Measurements from ENCODE around the gene PXDN.

Gene PXDN

DNA sequence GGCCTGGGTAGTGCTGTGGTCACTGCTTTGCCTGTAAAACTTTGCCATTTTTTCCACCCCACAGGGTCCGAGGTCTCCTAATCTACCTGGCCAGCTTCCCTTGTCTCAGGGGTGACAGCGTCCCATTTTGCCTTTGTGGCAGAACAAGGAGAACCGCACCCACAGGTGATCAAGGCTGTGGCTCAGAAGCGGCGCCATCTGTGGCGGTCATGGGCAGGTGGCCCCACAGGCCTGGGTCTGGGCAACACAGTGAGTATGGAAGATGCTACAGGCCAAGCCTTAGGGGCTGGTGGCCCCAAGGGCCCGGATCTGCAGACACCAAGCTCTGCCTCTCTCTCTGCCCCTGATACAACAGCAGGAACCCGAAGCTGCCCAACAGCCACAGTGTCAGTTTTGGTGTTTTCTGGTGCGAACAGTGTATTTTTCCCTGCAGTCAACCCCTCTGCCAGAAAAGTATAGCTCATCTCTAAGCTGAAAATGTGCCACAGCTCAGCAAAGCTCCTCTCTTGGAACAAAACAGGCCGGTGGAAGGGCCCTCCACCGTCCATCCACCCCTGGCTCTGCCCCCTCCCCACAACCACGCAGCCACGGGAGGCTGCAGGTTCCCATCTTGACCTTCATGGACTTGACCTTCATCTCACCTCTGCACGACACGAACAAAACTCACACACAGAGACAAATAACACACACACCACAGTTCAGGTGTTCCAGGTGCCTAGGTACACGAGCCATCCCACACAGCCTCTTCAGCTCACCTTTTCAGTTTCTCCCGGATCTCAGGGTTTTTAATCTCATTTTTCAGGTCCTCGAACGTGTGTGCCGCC is 96.7 kb downstream of the PXDN start:
- no peak for DNase-seq

- DNase-seq, result no peak
Observed at GRCh38 chr2:1645761-1646476, 98.4 kb downstream of the PXDN start.

DNA sequence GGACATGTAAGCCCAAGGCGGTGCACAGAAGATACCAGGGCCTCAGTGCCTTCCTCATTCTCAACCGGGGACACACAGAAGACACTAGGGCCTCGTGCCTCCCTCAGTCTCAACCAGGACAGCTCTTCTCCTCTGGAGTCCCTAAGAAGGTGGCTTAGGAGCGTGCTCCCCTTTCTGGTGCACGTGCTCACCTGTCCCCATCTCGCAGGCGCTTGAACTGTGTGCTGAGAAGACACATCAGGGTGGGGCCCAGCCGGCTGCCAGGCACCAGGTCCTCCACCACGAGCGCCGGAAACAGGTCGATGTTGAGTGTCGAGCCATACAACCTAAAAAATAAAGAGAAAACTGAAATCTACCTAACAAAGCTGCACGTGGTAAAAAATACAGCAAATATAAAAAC is 99.9 kb downstream of the PXDN start:
- DNase-seq, result no peak

DNA sequence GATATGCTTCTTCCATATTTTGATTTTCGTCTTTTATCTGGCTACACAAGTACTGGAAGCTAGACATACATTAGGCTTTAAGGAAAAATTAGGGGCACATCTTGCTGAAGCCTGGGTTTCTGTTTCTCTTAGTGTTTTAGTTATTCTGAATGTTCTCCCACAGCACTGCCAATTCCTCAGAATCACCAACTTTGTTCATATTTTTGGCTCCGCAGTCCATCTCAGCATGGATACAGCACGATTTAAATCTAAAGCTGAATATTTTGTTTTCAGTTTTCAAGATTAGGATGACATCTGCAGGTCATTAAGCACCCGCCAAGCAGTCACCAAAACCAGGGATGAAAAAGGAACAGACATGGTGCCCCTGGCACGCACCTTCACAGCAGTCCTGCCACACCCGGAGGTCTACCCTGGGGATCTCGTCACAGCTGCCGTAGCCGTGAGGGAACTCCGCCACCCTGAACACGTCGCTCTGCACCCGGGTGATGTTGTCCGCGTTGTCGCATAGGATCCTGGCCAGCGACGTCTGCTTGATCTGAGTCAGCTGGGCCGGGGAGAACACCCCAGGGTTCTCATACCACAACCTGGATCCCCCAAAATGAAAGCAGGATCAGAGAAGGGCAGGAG is 101.2 kb downstream of the PXDN start:
- no peak for DNase-seq

- DNase-seq, result peak; percentile 74
Observed at GRCh38 chr2:1642066-1642861, 102.1 kb downstream of the PXDN start.

DNA sequence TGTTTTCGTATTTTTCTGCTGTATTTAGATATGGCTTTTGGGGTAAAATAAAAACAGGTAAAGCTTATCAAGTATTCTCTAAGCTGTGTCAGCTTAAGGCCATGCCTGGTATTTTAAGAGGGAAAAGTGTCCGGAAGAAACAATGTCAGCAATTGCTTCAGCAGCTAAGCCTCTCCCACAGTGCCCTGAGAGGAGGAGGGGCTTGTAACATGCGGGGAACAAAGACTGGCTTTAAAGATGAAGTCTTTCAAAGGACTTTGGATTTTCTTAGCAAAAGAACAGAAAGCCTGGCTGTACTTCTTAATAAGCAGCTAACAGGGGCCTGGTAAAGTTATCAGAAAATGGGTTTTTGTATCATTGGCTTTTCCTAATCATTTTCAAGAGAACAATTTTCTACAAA is 102.8 kb downstream of the PXDN start:
- no peak for DNase-seq

DNA sequence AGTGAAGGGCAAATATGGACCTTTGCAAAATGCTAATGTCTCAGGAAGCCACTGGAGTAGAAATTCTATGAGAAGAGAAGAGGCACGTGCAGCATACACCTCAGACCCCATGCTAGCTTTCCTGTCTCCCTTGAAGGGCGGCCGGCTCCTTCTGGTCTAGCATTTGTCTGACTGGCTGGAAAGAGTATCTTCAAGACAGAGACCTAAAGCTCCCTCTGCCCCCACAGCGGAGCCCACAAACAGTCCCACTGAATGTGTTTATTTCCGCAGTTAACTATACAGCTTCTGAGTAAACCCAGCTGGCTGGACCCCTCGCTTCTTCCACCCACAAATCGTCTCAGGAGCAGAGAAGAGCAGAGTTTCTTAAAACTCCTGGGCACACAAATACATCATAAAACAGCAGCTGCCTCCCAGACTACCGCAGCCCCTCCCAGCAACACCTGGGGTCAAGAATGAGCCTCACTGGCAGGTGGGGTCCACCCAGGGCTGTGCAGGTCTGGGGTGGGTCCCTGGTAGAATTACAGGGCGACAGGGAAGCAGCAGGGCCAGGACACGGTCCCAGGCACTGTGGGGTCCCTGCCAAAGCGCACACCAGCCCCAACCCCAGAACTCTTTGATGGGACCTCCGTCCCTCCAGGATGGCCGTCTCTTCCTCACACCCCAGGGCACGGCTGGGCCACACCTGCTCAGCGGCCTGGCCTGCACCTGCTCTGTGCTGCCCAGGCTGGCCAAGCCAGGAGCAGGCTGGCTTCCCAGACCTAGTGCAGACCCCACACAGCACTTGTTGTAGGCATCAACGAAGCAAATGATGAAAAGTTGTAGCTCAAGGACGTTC is 103.8 kb downstream of the PXDN start:
- DNase-seq, result no peak

DNA sequence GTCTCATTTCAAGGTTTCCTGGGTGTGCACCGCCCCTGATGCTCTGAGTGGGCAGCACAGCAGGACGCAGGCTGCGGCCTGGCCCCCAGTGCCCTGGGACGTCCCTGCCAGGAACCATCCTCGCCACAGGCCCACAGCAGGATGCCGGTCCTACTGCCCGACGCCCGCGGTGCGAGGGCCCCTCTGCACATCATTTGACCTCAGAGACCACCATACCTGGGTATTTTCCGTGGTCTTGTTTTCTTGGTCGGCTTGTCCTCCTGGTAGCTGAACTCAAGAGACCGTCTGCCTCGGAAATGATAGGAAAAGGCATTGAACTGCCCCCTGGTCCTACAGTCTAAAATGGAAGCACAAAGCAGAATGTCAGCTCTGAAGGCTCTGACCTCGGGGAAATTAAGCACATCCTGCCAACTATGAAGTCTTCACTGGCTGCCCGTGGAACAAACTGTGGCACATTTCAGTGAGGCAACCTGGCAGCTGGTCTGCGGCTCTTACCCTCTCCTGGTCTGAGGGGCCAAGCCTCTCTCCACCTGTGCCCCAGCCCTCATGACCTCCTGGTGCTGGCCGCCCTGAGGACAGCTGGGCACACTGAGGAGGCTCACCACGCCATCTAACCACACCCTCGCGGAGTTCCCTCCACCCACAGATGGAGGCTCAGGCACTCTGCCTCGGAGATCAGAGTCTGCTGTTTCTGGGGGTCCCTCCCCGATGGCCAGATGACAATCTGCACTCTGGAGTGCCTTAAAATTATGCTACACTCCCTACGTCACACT is 105.0 kb downstream of the PXDN start:
- DNase-seq, result no peak

DNA sequence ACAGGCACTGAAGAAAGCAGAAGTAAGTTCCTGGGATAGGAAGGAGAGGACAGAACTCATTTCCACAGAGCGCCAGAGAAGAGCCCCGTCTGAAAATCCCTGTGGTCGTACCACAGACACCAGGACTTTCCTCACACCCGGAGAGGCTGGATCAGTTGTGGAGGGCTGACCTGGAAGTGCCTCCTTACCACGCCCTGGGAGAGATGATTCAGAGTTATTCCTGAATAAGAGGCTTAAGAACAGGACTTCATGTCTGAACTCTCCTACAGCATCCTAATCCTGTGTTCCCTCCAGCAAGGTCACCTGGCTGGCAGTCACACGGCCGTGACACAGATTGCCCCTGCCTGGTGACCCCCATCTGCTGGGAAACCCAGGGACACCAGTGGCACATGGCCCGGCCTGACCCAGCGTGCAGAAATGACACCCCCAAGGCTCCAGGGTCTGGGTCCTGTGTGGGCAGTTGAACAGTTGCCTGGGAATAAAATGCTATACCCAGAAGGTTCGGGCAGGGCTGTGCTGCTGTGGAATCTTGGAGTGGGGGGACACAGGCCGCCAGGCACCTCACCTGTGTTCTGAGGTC is 105.9 kb downstream of the PXDN start:
- no peak for DNase-seq

- DNase-seq, result no peak
Observed at GRCh38 chr2:1636791-1637415, 107.4 kb downstream of the PXDN start.

DNA sequence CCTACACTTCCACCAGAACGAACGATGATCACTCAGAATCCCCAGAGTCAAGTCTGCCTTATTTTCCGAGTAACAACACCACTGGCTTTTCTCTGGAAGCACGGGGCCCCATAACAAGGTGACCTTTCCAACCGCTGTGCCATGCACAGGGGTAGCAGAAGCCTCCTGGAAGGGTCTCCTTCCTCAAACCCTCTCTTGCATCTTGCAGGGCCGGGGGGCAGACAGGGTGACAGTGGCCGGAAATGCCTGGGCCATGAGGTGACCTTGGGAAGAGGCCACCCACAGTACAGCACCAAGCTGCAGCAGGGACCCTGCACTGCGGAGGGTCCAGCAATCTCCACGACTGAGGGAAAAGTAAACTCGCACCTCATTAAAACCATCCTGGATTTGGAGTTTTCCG is 108.5 kb downstream of the PXDN start:
- DNase-seq, result no peak

DNA sequence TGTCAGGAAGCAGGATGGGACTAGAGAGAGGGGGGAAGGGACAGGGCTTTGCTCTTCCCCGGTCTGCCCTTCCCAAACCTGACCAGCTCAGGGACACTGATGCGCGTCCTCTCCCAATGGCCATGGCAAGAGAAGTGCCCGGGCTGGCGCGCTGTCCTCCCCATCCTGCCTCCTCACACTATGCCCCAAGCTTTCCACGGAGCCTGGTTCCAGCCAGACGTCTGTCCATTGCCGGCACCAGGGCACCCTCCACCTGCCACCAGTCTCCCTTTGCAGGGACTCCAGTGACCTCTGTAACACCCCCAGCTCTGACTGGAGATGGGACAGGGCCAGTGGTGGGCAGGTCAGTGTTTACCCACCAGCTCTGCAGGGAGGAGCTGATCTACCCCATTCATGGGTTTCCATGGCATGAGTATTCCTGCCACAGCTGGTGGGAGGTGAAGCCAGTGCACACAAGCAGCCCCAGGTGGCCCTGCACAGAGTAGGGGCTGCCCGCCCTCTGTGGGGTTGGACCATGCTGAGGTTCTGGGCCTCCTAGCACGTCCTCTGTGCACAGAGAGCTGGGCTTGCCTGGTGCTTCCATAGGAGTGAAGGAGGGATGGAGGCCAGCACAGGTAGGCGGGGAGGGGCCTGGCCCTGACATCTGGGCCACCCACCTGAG is 109.5 kb downstream of the PXDN start:
- no peak for DNase-seq

- no peak for DNase-seq
Observed at GRCh38 chr2:1633936-1634587, 110.3 kb downstream of the PXDN start.

GRCh38 chr2:1633092-1633671 is 111.1 kb downstream of the PXDN start:
- no peak for DNase-seq

- DNase-seq, result no peak
Observed at GRCh38 chr2:1632510-1632909, 111.8 kb downstream of the PXDN start.

- no peak for DNase-seq
Observed at GRCh38 chr2:1632002-1632348, 112.3 kb downstream of the PXDN start.

GRCh38 chr2:1631292-1632001 is 112.9 kb downstream of the PXDN start:
- DNase-seq, result no peak

- peak; percentile 50 for DNase-seq
Observed at GRCh38 chr2:1628893-1629292, 115.4 kb downstream of the PXDN start.
